ENCODE data around the gene TAF11. TPM values are rescaled to one million over a fixed set of nuclear protein-coding genes. Genes with fewer than 3 reads are reported as not detected.

The TAF11 gene
- total and polyA plus RNA-seq, 2 of the 8 experiments (the other 6 are each of a cell fraction or from before 2014, with no cell fraction given) = 38.2 to 48.6 TPM

GRCh38 chr6:34836451-34836850 lies 51.4 kb downstream of the TAF11 start:
- CTCF ChIA-PET (ENCODE audit: partially characterized antibody) = no interaction called here
- Histone ChIP-seq H4K8ac (ENCODE audit: extremely low read depth, insufficient read depth, low read length) (no peak overlapping the region), H3K79me2 (ENCODE audit: control insufficient read depth in 1 of 2, insufficient read depth in 2 of 2, low read length in 2 of 2) (no peaks in the 10 kb centered on the region), H4K20me1 (replicated peaks in 1 of 2; ENCODE audit: control insufficient read depth in 1 of 2, insufficient read depth in 2 of 2, low read length in 2 of 2) (peaks cover 0 to 4% of the 10 kb centered on the region in 2 experiments), H2BK12ac (ENCODE audit: low read depth, low read length) (no peak overlapping the region), H4K5ac (ENCODE audit: insufficient read length, low read depth, low read length) (no peak overlapping the region), H3K79me1 (ENCODE audit: low read depth, low read length) (no peaks in the 10 kb centered on the region), H4K91ac (replicated peaks; ENCODE audit: insufficient read length, low read length) (no peak overlapping the region), H3K36me3 (ENCODE audit: control insufficient read depth in 2 of 4, insufficient read depth in 4 of 4, low read length in 3 of 4) (peaks cover 6 to 27% (median 17%) of the 10 kb centered on the region in 4 experiments; a peak in 7 of 8 replicates), H3K4me3 (ENCODE audit: extremely low read depth in 1 of 4, insufficient read depth in 2 of 4, low read depth in 3 of 4, low read length in 4 of 4) (no peak overlapping the region), H2AK5ac (ENCODE audit: low read depth, low read length) (no peak overlapping the region), H2BK5ac (ENCODE audit: low read depth, low read length) (no peak overlapping the region), H3K56ac (replicated peaks; ENCODE audit: insufficient read length, low read depth, low read length) (no peak overlapping the region), H3K4me1 (replicated peaks in 1 of 4; ENCODE audit: control insufficient read depth in 3 of 4, insufficient read depth in 4 of 4, low read length in 3 of 4) (no peaks in the 10 kb centered on the region), H3K18ac (ENCODE audit: extremely low read depth, low read length) (no peak overlapping the region), H2BK20ac (ENCODE audit: low read length) (no peak overlapping the region), H3K27me3 (replicated peaks in 1 of 4; ENCODE audit: control insufficient read depth in 3 of 4, extremely low read depth in 1 of 4, insufficient read depth in 3 of 4, low read length in 3 of 4) (no peaks in the 10 kb centered on the region), H3K4ac (replicated peaks; ENCODE audit: insufficient read length, low read depth, low read length) (no peak overlapping the region), H3K9me3 (ENCODE audit: insufficient read depth in 2 of 2, low read depth in 1 of 2, low read length in 1 of 2) (no peaks in the 10 kb centered on the region), H3K27ac (ENCODE audit: low read depth, low read length) (no peak overlapping the region), H3K14ac (ENCODE audit: insufficient read length) (no peak overlapping the region), H3K9ac (replicated peaks in 1 of 4; ENCODE audit: extremely low read depth in 1 of 4, low read depth in 3 of 4, low read length in 3 of 4) (no peak overlapping the region), H3K23me2 (ENCODE audit: low read depth, low read length) (no peaks in the 10 kb centered on the region), H2BK120ac (replicated peaks; ENCODE audit: low read depth, low read length) (no peak overlapping the region), H3K4me2 (ENCODE audit: insufficient read depth in 1 of 2, low read depth in 2 of 2, low read length in 2 of 2) (no peak overlapping the region), H2BK15ac (ENCODE audit: low read length) (no peak overlapping the region), H2AFZ (ENCODE audit: low read length) (no peak overlapping the region), H3K23ac (ENCODE audit: insufficient read length) (no peak overlapping the region)
- FAIRE-seq = no peak
- no peak for DNase-seq (ENCODE audit: low read depth in 1 of 2, low spot score in 2 of 2)
- POLR2A ChIA-PET (ENCODE audit: partially characterized antibody) = interaction anchor here (1.2 kb wide), 1 partner anchor 12 kb away, joined by 4 read pairs; no protein-coding TSS in a partner anchor
- 81% methylated on average over 2 of the region's 2 CpGs; no CpG with 5 or more reads in 1 of the 2 experiments for WGBS, 2 experiments (ENCODE audit: extremely low coverage in 1 of 2, insufficient coverage in 1 of 2, insufficient read length in 1 of 2, insufficient replicate concordance in 2 of 2, low coverage in 1 of 2, low lambda C conversion rate in 2 of 2, missing lambda C conversion rate in 1 of 2)
- TF ChIP-seq RNF2 (IDR thresholded peaks at IDR 0.05; ENCODE audit: borderline replicate concordance, low read depth, low read length, missing control alignments, poor library complexity, severe bottlenecking) (no peak), RAD21 (IDR thresholded peaks at IDR 0.05 in 1 of 2, conservative IDR thresholded peaks at IDR 0.05 in 1 of 2; ENCODE audit: low read depth in 2 of 2, low read length in 2 of 2) (no peak), BRCA1 (IDR thresholded peaks at IDR 0.05; ENCODE audit: low read depth, low read length) (no peak), HDAC2 (IDR thresholded peaks at IDR 0.05; ENCODE audit: borderline replicate concordance in 1 of 2, low read depth in 2 of 2, low read length in 2 of 2) (no peak), TAF1 (IDR thresholded peaks at IDR 0.05; ENCODE audit: low read depth, low read length) (no peak), USF2 (IDR thresholded peaks at IDR 0.05; ENCODE audit: low read length) (no peak), SP2 (IDR thresholded peaks at IDR 0.05; ENCODE audit: low read length) (no peak), EZH2 (IDR thresholded peaks at IDR 0.05; ENCODE audit: low read depth, low read length, severe bottlenecking) (no peak), EGR1 (IDR thresholded peaks at IDR 0.05; ENCODE audit: borderline replicate concordance, low read depth, low read length) (no peak)
